Upper lobe of left lung (tissue), 4 donors: Measurements from ENCODE around the gene CYLD.

Experiments used
- CTCF ChIP-seq, 6 experiments: fragments of 450-650 bp in 4 of 6; fragments of 200-600 bp in 2 of 6; sonication (generic) in 2 of 6; IDR thresholded peaks; one replicate each; pipeline ENCODE4 v1.5.1; 2016 to 2019; ENCODE audit warnings: antibody characterized with exemption in 6 of 6
- POLR2A ChIP-seq, 4 donors: fragments of 450-650 bp; IDR thresholded peaks; one replicate each; pipeline ENCODE4 v1.5.1; 2016 to 2017; ENCODE audit warnings: antibody characterized with exemption in 4 of 4, mild to moderate bottlenecking in 2 of 4

GRCh38 chr16:50722960-50723359, 18.9 kb upstream of the CYLD start:
- TF ChIP-seq CTCF (IDR thresholded peaks at IDR 0.05) (no peak), POLR2A (IDR thresholded peaks at IDR 0.05) (no peak)
